ENCODE results near the gene TENM3. TPM values are rescaled to one million over a fixed set of nuclear protein-coding genes. Genes with fewer than 3 reads are reported as not detected.

Gene TENM3
- total and polyA plus RNA-seq, 10 of the 15 experiments (the other 5 are each of a cell fraction or from before 2014, with no cell fraction given), result 0.01 to 1.7 (median 0.08) TPM; not detected in 2

DNA sequence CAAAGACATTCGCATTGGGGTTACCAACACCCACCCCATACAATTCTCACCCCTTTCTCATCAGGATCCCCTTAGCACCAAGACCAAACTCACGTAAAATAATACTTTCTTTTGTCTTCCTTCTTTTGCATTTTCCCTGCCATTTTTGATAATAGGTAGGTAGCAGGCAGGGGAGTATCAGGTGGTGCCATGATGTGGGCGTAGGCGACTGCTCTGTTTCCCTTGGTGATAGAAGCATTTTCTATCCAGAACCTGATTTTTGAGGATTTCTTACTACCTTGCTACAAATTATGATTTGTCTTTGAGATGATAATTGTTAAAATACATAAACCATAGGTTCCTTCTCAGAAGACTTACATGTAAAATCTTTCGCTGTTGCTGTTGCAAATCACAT, 523.7 kb downstream of the TENM3 start:
- Histone ChIP-seq H3K36me3 (ENCODE audit: control insufficient read depth in 2 of 2, insufficient read depth in 2 of 2, low read length in 1 of 2) (no peaks in the 10 kb centered on the region), H3K4me3 (no peak overlapping the region), H3K9me3 (replicated peaks; ENCODE audit: control insufficient read depth, insufficient read depth, low read length) (no peaks in the 10 kb centered on the region), H3K4me1 (ENCODE audit: control insufficient read depth, insufficient read depth, low read length) (no peaks in the 10 kb centered on the region), H2AFZ (ENCODE audit: control insufficient read depth, low read depth, low read length) (no peak overlapping the region), H3K79me2 (ENCODE audit: control insufficient read depth, insufficient read depth, low read length) (no peaks in the 10 kb centered on the region), H3K9ac (ENCODE audit: control insufficient read depth, insufficient read depth, low read length) (no peak overlapping the region), H3K4me2 (ENCODE audit: control insufficient read depth, insufficient read depth) (no peak overlapping the region), H4K20me1 (ENCODE audit: control insufficient read depth, insufficient read depth) (no peaks in the 10 kb centered on the region), H3K27me3 (replicated peaks in 1 of 2; ENCODE audit: control insufficient read depth in 2 of 2, insufficient read depth in 2 of 2, low read length in 1 of 2) (peaks cover 0 to 3% of the 10 kb centered on the region in 2 experiments; a peak in 2 of 4 replicates), H3K27ac (ENCODE audit: control insufficient read depth, insufficient read depth) (no peak overlapping the region)
- FAIRE-seq (no peak), DNase-seq (ENCODE audit: low read depth, low spot score) (no peak), ATAC-seq (no peak)
- in situ Hi-C loops (cut with MboI) (no loop called here), intact Hi-C loops (cut with micrococcal nuclease; ENCODE audit: unreplicated experiment) (no loop called here)
- CTCF ChIA-PET, result no interaction called here
- 30% methylated on average over 5 of the region's 5 CpGs for WGBS (ENCODE audit: insufficient coverage, insufficient replicate concordance, low lambda C conversion rate, missing lambda C conversion rate)
- BruUV-seq (replicated peaks), result no TSS peak
- RAD21 ChIA-PET (ENCODE audit: unreplicated experiment), result no interaction called here
- POLR2A ChIA-PET, result no interaction called here
- TF ChIP-seq RFX5 (IDR thresholded peaks at IDR 0.05; ENCODE audit: low read depth, low read length), result no peak
- TF ChIP-seq RAD51 (IDR thresholded peaks at IDR 0.05), result no peak
- no peak for TF ChIP-seq MXI1 (IDR thresholded peaks at IDR 0.05; ENCODE audit: low read depth, low read length)
- no peak for TF ChIP-seq SUPT20H (IDR thresholded peaks at IDR 0.05; ENCODE audit: borderline replicate concordance, control insufficient read depth, low read depth, low read length)
- TF ChIP-seq CREB1 (IDR thresholded peaks at IDR 0.05; ENCODE audit: low read depth), result no peak
- TF ChIP-seq MLLT1 (IDR thresholded peaks at IDR 0.05), result no peak
- no peak for TF ChIP-seq LARP7 (IDR thresholded peaks at IDR 0.05)
- TF ChIP-seq DPF2 (IDR thresholded peaks at IDR 0.05), result no peak
- no peak for TF ChIP-seq BCL11A (IDR thresholded peaks at IDR 0.05; ENCODE audit: low read depth, low read length)
- TF ChIP-seq, protein P1, sequence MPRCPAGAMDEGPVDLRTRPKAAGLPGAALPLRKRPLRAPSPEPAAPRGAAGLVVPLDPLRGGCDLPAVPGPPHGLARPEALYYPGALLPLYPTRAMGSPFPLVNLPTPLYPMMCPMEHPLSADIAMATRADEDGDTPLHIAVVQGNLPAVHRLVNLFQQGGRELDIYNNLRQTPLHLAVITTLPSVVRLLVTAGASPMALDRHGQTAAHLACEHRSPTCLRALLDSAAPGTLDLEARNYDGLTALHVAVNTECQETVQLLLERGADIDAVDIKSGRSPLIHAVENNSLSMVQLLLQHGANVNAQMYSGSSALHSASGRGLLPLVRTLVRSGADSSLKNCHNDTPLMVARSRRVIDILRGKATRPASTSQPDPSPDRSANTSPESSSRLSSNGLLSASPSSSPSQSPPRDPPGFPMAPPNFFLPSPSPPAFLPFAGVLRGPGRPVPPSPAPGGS (IDR thresholded peaks at IDR 0.05; ENCODE audit: borderline replicate concordance, insufficient read depth, low read depth, low read length, poor library complexity, severe bottlenecking), result no peak
- SMC1A ChIA-PET (ENCODE audit: uncharacterized antibody, unreplicated experiment), result no interaction called here

Data from GM12878 (cell line).